Body of pancreas (tissue), 4 donors: Measurements from ENCODE around the gene HDLBP. TPM values are rescaled to one million over a fixed set of nuclear protein-coding genes. Genes with fewer than 3 reads are reported as not detected.

Source experiments
- ATAC-seq: fragments of 150-250 bp; one replicate; pipeline ENCODE4 v1.9.1; 2016
- DNase-seq, 4 donors: peaks; one replicate each; pipeline ENCODE4 v3.0.0-alpha.2; 2019
- H3K27ac ChIP-seq, 4 donors: fragments of 200-600 bp; sonication (generic); 1 replicate in 3 of 4; 2 replicates in 1 of 4; pipeline versions ENCODE4 v1.5.1 to v1.6.1; 2016 to 2019; ENCODE audit warnings: mild to moderate bottlenecking in 1 of 4, mixed read lengths in 1 of 4, moderate library complexity in 1 of 4
- H3K27me3 ChIP-seq, 2 donors: fragments of 200-600 bp; sonication (generic); one replicate each; pipeline ENCODE4 v1.6.0; 2016; ENCODE audit warnings: mild to moderate bottlenecking in 1 of 2
- H3K36me3 ChIP-seq, 2 donors: fragments of 200-600 bp; sonication (generic); replicated peaks in 1 of 2; 2 replicates each; pipeline ENCODE4 v1.5.1; 2016; ENCODE audit warnings: low read depth in 2 of 2; ENCODE audit not compliant: insufficient read depth in 1 of 2
- H3K4me1 ChIP-seq: fragments of 200-600 bp; sonication (generic); one replicate; pipeline ENCODE4 v1.6.0; 2016
- H3K4me3 ChIP-seq, 2 donors: fragments of 200-600 bp; sonication (generic); 1 replicate in 1 of 2; 2 replicates in 1 of 2; pipeline ENCODE4 v1.5.1; 2016 to 2019
- H3K9me3 ChIP-seq, 3 donors: fragments of 200-600 bp; sonication (generic); 1 replicate in 2 of 3; 2 replicates in 1 of 3; pipeline ENCODE4 v1.5.1; 2016
- CTCF ChIP-seq, 7 experiments: fragments of 450-650 bp in 4 of 7; fragments of 200-600 bp in 3 of 7; sonication (generic) in 3 of 7; IDR thresholded peaks; one replicate each; pipeline ENCODE4 v1.5.1; 2016 to 2019; ENCODE audit warnings: antibody characterized with exemption in 7 of 7
- POLR2A ChIP-seq, 3 donors: fragments of 450-650 bp; IDR thresholded peaks; one replicate each; pipeline ENCODE4 v1.6.1; 2016; ENCODE audit warnings: antibody characterized with exemption in 3 of 3, mild to moderate bottlenecking in 2 of 3
- WGBS, 2 donors: methylation state at CpG; one replicate each; pipeline ENCODE4 v1.1.5; 2017; 5-methylcytosine and 5-hydroxymethylcytosine counted together
- intact Hi-C: fragments of 100-400 bp; cut with DNase I; formaldehyde crosslinking; loops from one replicate; pipeline ENCODE4 v1.15.1; 2023
- total RNA-seq, 2 donors: library from RNA; depleted of rRNA; stranded (reverse); fragments of >200 nt; gene quantifications; one replicate each; pipeline ENCODE4 v1.1.0, GENCODE V29; 2016

Gene HDLBP
- total RNA-seq, 2 donors from 2014 or later, result 501 to 612 TPM

DNA sequence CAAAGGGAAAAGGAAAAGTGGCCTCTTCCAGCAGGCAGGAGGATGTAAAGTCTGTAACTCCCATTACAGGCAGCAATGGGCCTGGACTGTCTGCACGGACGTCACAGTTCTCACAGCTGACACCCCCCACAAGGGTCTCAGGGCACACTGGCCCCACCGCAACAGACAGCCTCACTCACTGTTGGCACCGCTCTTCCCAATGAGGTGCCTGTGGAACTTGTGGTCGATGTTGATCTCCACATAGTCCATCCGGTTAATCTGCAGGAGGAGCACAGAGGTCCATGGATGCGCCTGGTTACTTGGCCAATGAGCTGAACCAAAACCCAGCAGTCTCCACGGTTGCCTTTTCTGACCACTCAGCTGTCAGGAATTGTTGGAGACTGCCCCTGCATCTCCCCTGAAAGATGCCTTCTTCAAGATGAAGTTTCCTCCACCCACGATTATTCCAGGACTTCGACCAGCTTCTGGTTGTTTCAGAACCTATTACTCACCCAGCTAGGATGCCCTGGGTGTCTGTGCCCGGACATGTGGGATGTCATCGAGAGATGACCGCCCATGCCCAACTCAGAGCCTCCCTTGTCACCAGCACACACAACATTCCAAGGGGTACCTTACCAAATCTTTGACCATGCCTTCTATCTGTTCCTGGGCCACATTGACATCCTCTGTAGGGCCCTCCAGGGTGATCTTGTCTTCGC lies 62.5 kb downstream of the HDLBP start:
- WGBS, 2 donors, result 90 to 91% methylated on average over 14 of the region's 14 CpGs
- Histone ChIP-seq H3K9me3 (no peaks in the 10 kb centered on the region), H3K27me3 (no peaks in the 10 kb centered on the region), H3K4me1 (peaks cover 24% of the 10 kb centered on the region), H3K4me3 (no peak overlapping the region), H3K36me3 (peaks cover 37 to 70% of the 10 kb centered on the region in 2 donors), H3K27ac (peak overlapping the region in 1 of 4 donors; percentile 64)
- intact Hi-C loops, result no loop called here
- TF ChIP-seq CTCF (IDR thresholded peaks at IDR 0.05) (no peak), POLR2A (IDR thresholded peaks at IDR 0.05) (no peak)
- DNase-seq (no peak), ATAC-seq (no peak)

GRCh38 chr2:241249654-241250053 lies 65.8 kb downstream of the HDLBP start:
- Histone ChIP-seq H3K9me3 (no peaks in the 10 kb centered on the region), H3K27ac (no peak overlapping the region), H3K4me3 (no peak overlapping the region), H3K36me3 (peaks cover 47 to 87% of the 10 kb centered on the region in 2 donors), H3K4me1 (peaks cover 4% of the 10 kb centered on the region), H3K27me3 (no peaks in the 10 kb centered on the region)
- ATAC-seq (no peak), DNase-seq (no peak)
- intact Hi-C loops, result no loop called here
- 88 to 95% methylated on average over 8 to 14 of the region's 14 CpGs for WGBS, 2 donors
- TF ChIP-seq CTCF (IDR thresholded peaks at IDR 0.05), result no peak
- no peak for TF ChIP-seq POLR2A (IDR thresholded peaks at IDR 0.05)

DNA sequence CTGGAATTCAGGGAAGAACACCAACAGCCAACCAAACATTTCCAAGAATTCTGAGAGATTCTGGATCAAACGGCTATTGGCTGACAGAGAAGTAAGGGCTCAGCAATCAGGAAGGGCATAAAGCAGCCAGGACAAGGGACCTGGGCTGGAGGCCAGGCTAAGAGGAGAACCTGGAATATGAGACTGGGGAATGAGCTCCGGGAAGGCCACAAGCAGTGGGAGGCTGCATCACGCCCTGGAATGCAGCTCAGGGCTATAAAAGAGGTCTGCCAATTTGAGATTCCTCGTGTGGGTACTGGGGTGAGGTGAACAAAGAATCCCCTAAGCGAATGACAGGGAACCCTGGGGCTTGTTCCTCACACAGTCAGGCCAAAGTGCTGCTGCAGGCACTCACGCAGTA lies 66.6 kb downstream of the HDLBP start:
- H3K27me3 ChIP-seq, result no peaks in the 10 kb centered on the region
- intact Hi-C loops, result no loop called here
- H3K4me3 ChIP-seq, result no peak overlapping the region
- no peaks in the 10 kb centered on the region for H3K9me3 ChIP-seq
- 62 to 79% methylated on average over 5 to 6 of the region's 6 CpGs for WGBS, 2 donors
- no peaks in the 10 kb centered on the region for H3K4me1 ChIP-seq
- TF ChIP-seq CTCF (IDR thresholded peaks at IDR 0.05) (no peak), POLR2A (IDR thresholded peaks at IDR 0.05) (no peak)
- DNase-seq (no peak), ATAC-seq (no peak)
- H3K36me3 ChIP-seq, result peaks cover 46 to 92% of the 10 kb centered on the region in 2 donors
- no peak overlapping the region for H3K27ac ChIP-seq

- Histone ChIP-seq H3K27ac (no peak overlapping the region), H3K36me3 (peaks cover 47 to 92% of the 10 kb centered on the region in 2 donors)
- 89 to 98% methylated on average over 11 of the region's 11 CpGs for WGBS, 2 donors
Observed at GRCh38 chr2:241248289-241248688, 67.2 kb downstream of the HDLBP start.

More at GRCh38 chr2:241248289-241248688, 67.2 kb downstream of the HDLBP start:
- intact Hi-C loops, result no loop called here
- Histone ChIP-seq H3K27me3 (no peaks in the 10 kb centered on the region), H3K4me1 (no peaks in the 10 kb centered on the region), H3K9me3 (no peaks in the 10 kb centered on the region), H3K4me3 (no peak overlapping the region)
- DNase-seq (no peak), ATAC-seq (no peak)
- TF ChIP-seq POLR2A (IDR thresholded peaks at IDR 0.05) (no peak), CTCF (IDR thresholded peaks at IDR 0.05) (no peak)
